HG03280 (cell line): ENCODE measurements around the gene AGPAT1.
"Not testable (repeated sequence)": the region's sequence is repeated elsewhere in the genome, so short reads cannot be mapped to it uniquely, and the experiment has no call there.

Source experiments
- ATAC-seq: cut with Tn5 transposase; IDR thresholded peaks from one replicate; pipeline ENCODE4 v1.9.1; 2021; ENCODE audit warnings: mild to moderate bottlenecking, moderate library complexity; ENCODE audit not compliant: unreplicated experiment

Gene AGPAT1

GRCh38 chr6:32175711-32176475 is at the start of gene AGPAT1:
TSS of gene AGPAT1 (minus strand) at chr6:32176084. CDS start at chr6:32171496, 4,588 bp downstream.
- ATAC-seq, result peak; percentile 42

- ATAC-seq, result no peak
These were observed 48.8 kb upstream of the AGPAT1 start for GRCh38 chr6:32224696-32225095.

GRCh38 chr6:32223258-32224235 is 47.7 kb upstream of the AGPAT1 start, which contains the start of gene NOTCH4:
TSS of gene NOTCH4 (minus strand) at chr6:32224067. CDS start at chr6:32223928, 139 bp downstream.
- ATAC-seq, result no peak

GRCh38 chr6:32222333-32223230 is 46.7 kb upstream of the AGPAT1 start:
- no peak for ATAC-seq

DNA sequence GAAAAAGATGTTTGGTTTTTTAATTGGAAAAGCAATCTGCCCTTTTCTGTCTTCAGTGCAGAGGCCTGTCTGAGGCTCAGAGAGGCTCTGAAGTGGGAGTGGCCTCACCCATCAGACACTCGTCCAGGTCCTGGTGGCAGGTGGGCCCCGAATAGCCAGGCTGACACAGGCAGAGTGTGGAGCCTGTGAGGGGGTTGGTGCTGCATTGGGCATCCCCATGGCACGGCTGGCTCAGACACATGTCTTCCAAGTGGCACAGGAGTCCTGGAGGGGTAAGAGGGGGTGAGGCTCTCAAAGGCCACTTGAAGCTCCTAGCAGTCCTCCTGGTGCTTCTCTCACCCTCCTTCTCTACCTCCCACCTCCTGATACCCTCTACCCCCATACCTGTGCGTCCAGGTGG is 44.1 kb upstream of the AGPAT1 start:
- ATAC-seq, result no peak

- no peak for ATAC-seq
These were observed 42.3 kb upstream of the AGPAT1 start for GRCh38 chr6:32218167-32218566.

GRCh38 chr6:32216998-32217397 is 41.1 kb upstream of the AGPAT1 start:
- ATAC-seq, result no peak

GRCh38 chr6:32216285-32216684 is 40.4 kb upstream of the AGPAT1 start:
- no peak for ATAC-seq

GRCh38 chr6:32215617-32216016 is 39.7 kb upstream of the AGPAT1 start:
- ATAC-seq, result no peak

- ATAC-seq, result no peak
These were observed 38.2 kb upstream of the AGPAT1 start for GRCh38 chr6:32214126-32214525.

DNA sequence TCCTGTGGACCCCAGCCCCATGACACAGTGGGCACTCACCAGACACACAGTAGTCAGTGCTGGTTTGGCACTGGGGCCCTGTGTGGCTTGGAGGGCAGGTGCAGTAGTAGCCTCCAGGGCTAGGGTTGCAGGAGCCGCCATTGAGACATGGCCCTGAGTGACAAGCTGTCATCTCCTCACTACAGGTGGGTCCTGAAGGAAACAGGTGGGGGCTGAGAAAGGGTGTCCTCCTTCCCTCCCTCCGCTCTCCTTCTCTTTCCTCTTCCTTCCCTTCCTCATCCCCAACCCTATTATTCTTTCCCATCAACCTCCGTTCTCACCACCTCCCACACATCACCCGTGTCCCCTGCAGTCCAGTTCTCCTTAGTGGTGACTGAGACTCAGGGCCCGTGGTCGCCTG is 37.8 kb upstream of the AGPAT1 start:
- ATAC-seq, result no peak

- ATAC-seq, result no peak
These were observed 36.3 kb upstream of the AGPAT1 start for GRCh38 chr6:32212076-32212760.

- not testable (repeated sequence) for ATAC-seq
These were observed 35.5 kb upstream of the AGPAT1 start for GRCh38 chr6:32211432-32211831.

GRCh38 chr6:32210191-32210601 is 34.3 kb upstream of the AGPAT1 start:
- no peak for ATAC-seq

DNA sequence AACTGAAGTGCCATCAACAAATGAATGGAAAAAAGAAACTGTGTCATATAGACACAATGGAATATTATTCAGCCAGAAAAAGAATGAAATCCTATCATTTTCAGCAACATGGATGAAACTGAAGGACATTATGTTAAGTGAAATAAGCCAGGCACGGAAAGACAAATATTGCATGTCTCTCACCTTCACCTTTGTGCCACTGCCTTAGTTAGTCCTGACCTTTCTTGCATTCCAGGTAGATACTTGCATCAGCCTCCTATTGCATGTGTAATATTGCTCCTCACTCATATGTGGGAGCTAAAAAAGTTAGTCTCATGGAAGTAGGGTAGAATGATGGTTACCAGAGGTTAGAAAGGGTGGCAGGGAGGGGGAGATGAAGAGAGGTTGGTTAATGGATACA is 33.1 kb upstream of the AGPAT1 start:
- ATAC-seq, result no peak

DNA sequence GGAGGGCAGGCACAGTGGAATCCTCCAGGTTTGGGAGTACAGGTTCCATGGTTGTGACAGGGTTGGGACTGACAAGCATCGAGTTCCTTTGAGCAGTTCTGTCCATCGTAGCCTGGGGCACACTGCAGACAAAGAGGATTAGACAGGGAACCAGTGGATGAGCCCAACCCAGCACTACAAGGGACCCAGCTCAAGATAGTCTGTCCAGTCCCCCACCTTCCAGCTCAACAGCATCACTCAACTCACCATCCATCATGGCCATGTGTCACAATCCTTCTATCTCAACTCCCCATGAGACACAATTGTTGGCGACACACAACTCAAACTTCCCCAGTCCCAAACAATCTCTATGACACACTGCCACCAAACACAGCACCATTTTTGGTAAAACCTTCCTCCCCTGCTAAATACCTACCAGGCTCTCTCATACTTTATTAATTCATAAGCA is 28.4 kb upstream of the AGPAT1 start:
- no peak for ATAC-seq

DNA sequence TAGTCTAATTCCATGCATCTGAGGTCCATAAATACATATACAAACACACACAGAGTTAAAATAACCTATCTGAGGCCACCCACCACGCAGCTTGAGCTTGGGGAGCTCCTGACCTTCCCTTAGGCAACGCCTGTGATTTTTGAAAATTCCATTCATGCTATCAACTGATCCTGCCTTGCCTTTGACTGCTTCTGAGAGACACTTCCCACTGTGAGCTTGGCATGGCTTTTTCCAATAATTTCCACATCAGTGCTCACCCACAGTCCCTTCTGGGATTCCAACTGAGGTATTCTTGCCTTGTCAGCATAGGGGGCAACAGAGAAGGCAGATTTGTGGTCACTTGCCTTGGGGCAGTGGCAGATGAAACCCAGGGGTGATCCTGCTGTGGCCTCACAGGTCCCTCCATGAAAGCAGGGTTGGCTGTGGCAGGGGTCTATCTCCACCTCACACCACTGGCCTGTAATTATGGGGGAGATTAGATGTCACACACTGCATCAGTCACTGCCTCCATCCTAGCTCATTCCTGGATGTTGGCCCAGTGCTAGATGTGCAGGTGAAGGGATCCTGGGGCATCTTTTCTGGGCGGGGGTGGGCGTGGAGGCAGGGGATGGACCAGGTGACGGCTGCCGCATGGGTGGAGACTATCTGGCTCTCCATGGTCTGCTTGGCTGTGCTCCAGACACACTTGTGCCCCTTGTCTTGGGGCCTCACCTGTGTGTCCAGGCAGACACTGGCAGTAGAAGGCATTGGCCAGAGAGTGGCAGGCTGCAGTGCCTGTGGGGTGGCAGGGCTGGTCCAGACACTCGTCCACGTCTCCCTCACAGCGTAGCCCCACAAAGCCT is 27.8 kb upstream of the AGPAT1 start:
- ATAC-seq, result no peak

DNA sequence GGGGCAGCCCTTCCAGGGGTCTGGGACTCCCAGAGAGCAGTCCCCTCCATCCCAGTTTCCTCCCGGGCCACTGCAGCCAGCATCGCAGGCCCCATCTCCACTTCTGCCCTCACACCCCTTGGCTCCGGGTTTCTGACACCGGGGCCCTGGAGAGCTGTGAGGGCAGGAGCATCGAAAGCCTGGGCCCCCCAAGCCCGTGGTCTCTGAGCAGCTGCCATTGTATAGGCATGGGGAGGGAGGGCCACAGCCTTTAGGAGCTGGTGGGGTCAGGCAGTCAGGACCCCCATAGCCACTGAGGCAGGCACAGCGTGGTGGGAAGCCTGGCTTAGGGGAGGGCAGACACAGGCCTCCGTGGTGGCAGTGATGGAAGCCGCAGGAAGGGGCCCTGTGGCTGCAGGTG is 26.3 kb upstream of the AGPAT1 start:
- no peak for ATAC-seq
